Fibroblast of the aortic adventitia (primary cell): ENCODE results near the gene TMUB1. TPM values are rescaled to one million over a fixed set of nuclear protein-coding genes. Genes with fewer than 3 reads are reported as not detected.

Experiments
- DNase-seq: peaks from one replicate; pipeline ENCODE4 v3.0.0-alpha.2; 2010; ENCODE audit warnings: low read depth
- H3K4me3 ChIP-seq: 2 replicates; pipeline ENCODE4 v1.5.1; 2011; ENCODE audit warnings: low read depth, mild to moderate bottlenecking, control low read depth, low read length, moderate library complexity
- CTCF ChIP-seq: IDR thresholded peaks from 2 replicates; pipeline ENCODE4 v1.5.1; 2011; ENCODE audit warnings: mild to moderate bottlenecking, low read length, control low read depth, inconsistent platforms; ENCODE audit not compliant: insufficient read depth
- total RNA-seq: library from RNA; depleted of rRNA; stranded (reverse); fragments of >200 nt; gene quantifications from 2 replicates; pipeline ENCODE4 v1.2.3, GENCODE V29; 2012; ENCODE audit warnings: low replicate concordance

The TMUB1 gene
- total RNA-seq, 1 donor, result 20.2 TPM

GRCh38 chr7:151053751-151054150 lies 29.5 kb downstream of the TMUB1 start:
- no peak for TF ChIP-seq CTCF
- H3K4me3 ChIP-seq, result no peak overlapping the region
- no peak for DNase-seq

- TF ChIP-seq CTCF, result no peak
- H3K4me3 ChIP-seq, result no peak overlapping the region
- no peak for DNase-seq
These were observed 30.2 kb downstream of the TMUB1 start for GRCh38 chr7:151053096-151053495.

GRCh38 chr7:151051108-151051507 lies 32.2 kb downstream of the TMUB1 start:
- TF ChIP-seq CTCF, result no peak
- peak; percentile 65 for DNase-seq
- H3K4me3 ChIP-seq, result no peak overlapping the region

GRCh38 chr7:151048911-151049463 lies 34.3 kb downstream of the TMUB1 start:
- H3K4me3 ChIP-seq, result no peak overlapping the region
- TF ChIP-seq CTCF, result no peak
- no peak for DNase-seq

GRCh38 chr7:151047976-151048815 lies 35.1 kb downstream of the TMUB1 start, which contains the start of gene ASIC3:
ASIC3 (plus strand) TSS chr7:151048531; CDS start chr7:151048886, 355 bp downstream.
- TF ChIP-seq CTCF, result no peak
- DNase-seq, result no peak
- H3K4me3 ChIP-seq, result no peak within 1 kb of the TSS

- no peak overlapping the region for H3K4me3 ChIP-seq
- TF ChIP-seq CTCF, result no peak
- DNase-seq, result peak; percentile 88
These were observed 36.4 kb downstream of the TMUB1 start for GRCh38 chr7:151046603-151047573.
